HCT116 (cell line): ENCODE measurements around the gene TIMM44. TPM values are rescaled to one million over a fixed set of nuclear protein-coding genes. Genes with fewer than 3 reads are reported as not detected.
"Not testable (repeated sequence)": the region's sequence is repeated elsewhere in the genome, so short reads cannot be mapped to it uniquely, and the experiment has no call there.

Experiments
- ATAC-seq: fragments of 200-7000 bp; cut with Tn5 transposase; 2 replicates; pipeline ENCODE4 v1.9.1; 2020; ENCODE audit warnings: mild to moderate bottlenecking, moderate library complexity
- BruUV-seq: library from RNA; stranded (reverse); fragments of 400-500 nt; replicated peaks from 2 replicates; lab custom pipeline; 2021; lab: Mats Ljungman, UMichigan
- CTCF ChIA-PET: fragments of 300-600 bp; sonication (Branson Sonifier 250); formaldehyde crosslinking; loops from one replicate; lab custom pipeline; 2021; ENCODE audit warnings: antibody characterized with exemption; lab: Charles Lee
- POLR2A ChIA-PET: fragments of 300-600, 350-600 bp; sonication (Branson Sonifier 250); formaldehyde crosslinking; loops from one replicate; lab custom pipeline; 2021; ENCODE audit warnings: antibody characterized with exemption; lab: Charles Lee
- RAD21 ChIA-PET, 2 experiments: fragments of 300-600 bp; sonication (Branson Sonifier 250); formaldehyde crosslinking; loops; one replicate each; lab custom pipeline; 2023; ENCODE audit warnings: low total read pairs in 2 of 2; ENCODE audit not compliant: uncharacterized antibody in 2 of 2, unreplicated experiment in 2 of 2, low non-redundant PET in 1 of 2; lab: Charles Lee
- DNase-seq: peaks from one replicate; pipeline ENCODE4 v3.0.0-alpha.2; 2010; ENCODE audit warnings: low read depth, low spot score
- H2AFZ ChIP-seq: fragments of 200-600 bp; shearing (Covaris generic), sonication (generic); 2 replicates; pipeline ENCODE4 v1.6.1; 2017; ENCODE audit warnings: low read depth, mixed run types, mixed read lengths, antibody characterized with exemption, low read length; ENCODE audit not compliant: poor library complexity, severe bottlenecking
- H3K27ac ChIP-seq: 2 replicates; pipeline ENCODE4 v1.5.1; 2012; ENCODE audit warnings: low read depth, low read length
- H3K27me3 ChIP-seq: fragments of 200-600 bp; sonication (generic); 2 replicates; pipeline ENCODE4 v1.6.1; 2016; ENCODE audit warnings: mixed run types, low read length, mixed read lengths; ENCODE audit not compliant: insufficient read depth
- H3K36me3 ChIP-seq, 2 experiments: fragments of 200-500 bp in 1 of 2; fragments of 200-600 bp in 1 of 2; sonication (Bioruptor generic) in 1 of 2; sonication (generic) in 1 of 2; 2 replicates each; pipeline versions ENCODE4 v1.5.1 to v1.6.1; 2014 to 2016; ENCODE audit warnings: low read length in 2 of 2, inconsistent platforms in 1 of 2, mixed read lengths in 1 of 2, mixed run types in 1 of 2; ENCODE audit not compliant: insufficient read depth in 2 of 2, control insufficient read depth in 1 of 2
- H3K4me1 ChIP-seq, 2 experiments: fragments of 200-600 bp in 1 of 2; sonication (generic) in 1 of 2; 2 replicates each; pipeline versions ENCODE4 v1.5.1 to v1.6.1; 2012 to 2017; ENCODE audit warnings: low read length in 2 of 2, inconsistent platforms in 1 of 2, mild to moderate bottlenecking in 1 of 2, mixed read lengths in 1 of 2, mixed run types in 1 of 2, moderate library complexity in 1 of 2; ENCODE audit not compliant: insufficient read depth in 2 of 2, control insufficient read depth in 1 of 2
- H3K4me2 ChIP-seq: fragments of 200-600 bp; sonication (generic); 2 replicates; pipeline ENCODE4 v1.6.1; 2017; ENCODE audit warnings: mixed run types, low read length, mixed read lengths
- H3K4me3 ChIP-seq, 2 experiments: fragments of 200-600 bp in 1 of 2; sonication (generic) in 1 of 2; replicated peaks in 1 of 2; 2 replicates each; pipeline ENCODE4 v1.5.1; 2011 to 2016; ENCODE audit warnings: low read length in 2 of 2, control low read depth in 1 of 2, low read depth in 1 of 2, mild to moderate bottlenecking in 1 of 2, mixed read lengths in 1 of 2, mixed run types in 1 of 2
- H3K79me2 ChIP-seq: fragments of 200-600 bp; sonication (generic); 2 replicates; pipeline ENCODE4 v1.6.1; 2017; ENCODE audit warnings: mild to moderate bottlenecking, mixed run types, low read length, moderate library complexity, mixed read lengths; ENCODE audit not compliant: insufficient read depth
- H3K9ac ChIP-seq: fragments of 200-600 bp; sonication (generic); 2 replicates; pipeline ENCODE4 v1.6.1; 2016; ENCODE audit warnings: low read length, mixed read lengths
- H3K9me2 ChIP-seq: fragments of 200-600 bp; sonication (generic), shearing (Covaris generic); 2 replicates; pipeline ENCODE4 v1.6.1; 2017; ENCODE audit warnings: mixed run types, mild to moderate bottlenecking, moderate library complexity; ENCODE audit not compliant: insufficient read depth
- H3K9me3 ChIP-seq, 2 experiments: fragments of 200-500 bp in 1 of 2; fragments of 200-600 bp in 1 of 2; sonication (Bioruptor generic) in 1 of 2; sonication (generic) in 1 of 2; 2 replicates each; pipeline ENCODE4 v1.6.1; 2014 to 2017; ENCODE audit warnings: low read length in 2 of 2, mixed read lengths in 2 of 2, inconsistent platforms in 1 of 2, low read depth in 1 of 2, mild to moderate bottlenecking in 1 of 2, mixed run types in 1 of 2, moderate library complexity in 1 of 2; ENCODE audit not compliant: control insufficient read depth in 1 of 2, insufficient read depth in 1 of 2
- H4K20me1 ChIP-seq: fragments of 200-600 bp; sonication (generic), shearing (Covaris generic); 2 replicates; pipeline ENCODE4 v1.6.1; 2017; ENCODE audit warnings: mixed run types, mild to moderate bottlenecking, moderate library complexity; ENCODE audit not compliant: insufficient read depth
- CBX3 ChIP-seq: IDR thresholded peaks from 2 replicates; pipeline ENCODE4 v1.6.1; 2012; ENCODE audit warnings: low read depth
- CEBPB ChIP-seq: IDR thresholded peaks from 2 replicates; pipeline ENCODE4 v1.6.1; 2012; ENCODE audit warnings: low read depth
- ELF1 ChIP-seq: IDR thresholded peaks from 2 replicates; pipeline ENCODE4 v1.6.1; 2012; ENCODE audit warnings: low read depth, borderline replicate concordance
- JUND ChIP-seq: IDR thresholded peaks from 2 replicates; pipeline ENCODE4 v1.6.1; 2012
- POLR2A ChIP-seq: IDR thresholded peaks from 2 replicates; pipeline ENCODE4 v1.7.0; 2011; ENCODE audit warnings: borderline replicate concordance; ENCODE audit not compliant: insufficient read depth, insufficient read length; ENCODE audit errors: extremely low read depth
- POLR2AphosphoS5 ChIP-seq: IDR thresholded peaks from 2 replicates; pipeline ENCODE4 v1.6.1; 2011; ENCODE audit warnings: mild to moderate bottlenecking, low read depth, low read length, moderate library complexity
- RAD21 ChIP-seq: IDR thresholded peaks from 2 replicates; pipeline ENCODE4 v1.6.1; 2012; ENCODE audit warnings: low read depth, mild to moderate bottlenecking
- SP1 ChIP-seq: IDR thresholded peaks from 2 replicates; pipeline ENCODE4 v1.6.1; 2012; ENCODE audit warnings: low read depth
- SRF ChIP-seq: IDR thresholded peaks from 2 replicates; pipeline ENCODE4 v1.6.1; 2012; ENCODE audit warnings: low read depth
- TCF7L2 ChIP-seq: IDR thresholded peaks from 2 replicates; pipeline ENCODE4 v1.7.0; 2011; ENCODE audit warnings: borderline replicate concordance, inconsistent platforms; ENCODE audit not compliant: insufficient read depth, insufficient read length; ENCODE audit errors: extremely low read depth
- ZBTB33 ChIP-seq: IDR thresholded peaks from 2 replicates; pipeline ENCODE4 v1.6.1; 2011; ENCODE audit warnings: mild to moderate bottlenecking, low read length, moderate library complexity; ENCODE audit not compliant: insufficient replicate concordance; ENCODE audit errors: extremely low read depth
- ZFX ChIP-seq: fragments of 450-650 bp; IDR thresholded peaks from 2 replicates; pipeline ENCODE4 v1.6.1; 2017
- ZNF274 ChIP-seq: fragments of 200-500 bp; sonication (Bioruptor generic); IDR thresholded peaks from 2 replicates; pipeline ENCODE4 v1.6.1; 2014; ENCODE audit warnings: mild to moderate bottlenecking, low read depth, low read length, inconsistent platforms
- intact Hi-C: fragments of 100-400 bp; cut with micrococcal nuclease; formaldehyde crosslinking; loops from 2 replicates; pipeline ENCODE4 v1.10.0; 2022
- total RNA-seq: library from RNA; stranded (reverse); gene quantifications from one replicate; pipeline ENCODE4 v1.2.1, GENCODE V29; 2021; ENCODE audit not compliant: unreplicated experiment
- TF ChIP-seq, protein P1 (sequence below): IDR thresholded peaks from 2 replicates; pipeline ENCODE4 v1.6.1; 2012
- TF ChIP-seq, protein P2 (sequence below): IDR thresholded peaks from 2 replicates; pipeline ENCODE4 v1.6.1; 2012

Gene TIMM44
- total RNA-seq, 1 experiment from 2014 or later: 136 TPM

DNA sequence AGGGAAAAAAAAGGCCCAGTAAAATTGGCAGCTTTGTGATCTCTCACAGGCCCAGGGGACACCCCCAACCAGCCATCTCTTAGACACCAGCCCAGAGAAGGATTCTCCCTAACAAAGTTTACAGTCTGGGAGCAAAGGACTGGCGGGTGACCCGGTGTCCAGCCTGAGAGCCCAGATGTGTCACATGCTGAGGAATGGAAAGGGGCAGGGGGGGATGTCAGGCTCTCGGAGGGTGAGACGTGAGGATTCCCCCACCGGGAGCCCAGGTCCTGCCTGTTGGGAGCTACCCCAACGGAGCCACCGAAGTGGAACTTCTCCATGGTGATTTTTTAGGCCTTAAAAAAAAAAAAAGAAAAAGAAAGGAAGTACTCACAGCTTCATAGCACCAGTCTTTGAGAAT is 12.7 kb downstream of the TIMM44 start (continued):
- TF ChIP-seq ZFX: no peak
- TF ChIP-seq RAD21: no peak

DNA sequence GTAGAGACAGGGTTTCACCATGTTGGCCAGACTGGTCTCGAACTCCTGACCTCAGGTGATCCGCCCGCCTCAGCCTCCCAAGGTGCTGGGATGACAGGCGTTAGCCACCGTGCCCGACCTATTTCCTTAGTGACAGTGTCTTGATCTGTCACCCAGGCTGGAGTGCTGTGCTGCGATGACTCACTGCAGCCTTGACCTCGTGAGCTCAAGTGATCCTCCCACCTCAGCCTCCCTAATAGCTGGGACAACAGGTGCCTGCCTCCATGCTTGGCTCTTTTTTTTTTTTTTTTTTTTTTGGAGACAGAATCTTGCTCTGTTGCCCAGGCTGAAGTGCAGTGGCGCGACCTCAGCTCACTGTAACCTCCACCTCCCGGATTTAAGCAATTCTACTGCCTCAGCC is 13.4 kb downstream of the TIMM44 start:
- H4K20me1 ChIP-seq, H3K4me3 ChIP-seq, intact Hi-C loops, H3K79me2 ChIP-seq, ATAC-seq, RAD21 ChIA-PET, H3K9me3 ChIP-seq, H3K9me2 ChIP-seq, H3K27me3 ChIP-seq, H2AFZ ChIP-seq, DNase-seq, H3K9ac ChIP-seq, BruUV-seq: not testable (repeated sequence)
- Histone ChIP-seq H3K27ac (peak overlapping the region; percentile 40; the same call in 1 of the 2 replicates), H3K4me1 (peaks cover 22 to 47% of the 10 kb centered on the region in 2 experiments), H3K36me3 (peaks cover 19 to 27% of the 10 kb centered on the region in 2 experiments), H3K4me2 (peak overlapping the region; percentile 55)
- POLR2A ChIA-PET: interaction anchor here (0.7 to 3.4 kb wide), 3 partner anchors 9 to 75 kb away, joined by 3 to 17 read pairs (median 17); partner anchors contain the start of genes ELAVL1, SNAPC2 and TIMM44
- CTCF ChIA-PET: interaction anchor here (0.8 to 2.4 kb wide), 6 partner anchors 10 to 229 kb away, joined by 3 to 14 read pairs (median 4); partner anchors contain the start of genes SNAPC2 and TIMM44

DNA sequence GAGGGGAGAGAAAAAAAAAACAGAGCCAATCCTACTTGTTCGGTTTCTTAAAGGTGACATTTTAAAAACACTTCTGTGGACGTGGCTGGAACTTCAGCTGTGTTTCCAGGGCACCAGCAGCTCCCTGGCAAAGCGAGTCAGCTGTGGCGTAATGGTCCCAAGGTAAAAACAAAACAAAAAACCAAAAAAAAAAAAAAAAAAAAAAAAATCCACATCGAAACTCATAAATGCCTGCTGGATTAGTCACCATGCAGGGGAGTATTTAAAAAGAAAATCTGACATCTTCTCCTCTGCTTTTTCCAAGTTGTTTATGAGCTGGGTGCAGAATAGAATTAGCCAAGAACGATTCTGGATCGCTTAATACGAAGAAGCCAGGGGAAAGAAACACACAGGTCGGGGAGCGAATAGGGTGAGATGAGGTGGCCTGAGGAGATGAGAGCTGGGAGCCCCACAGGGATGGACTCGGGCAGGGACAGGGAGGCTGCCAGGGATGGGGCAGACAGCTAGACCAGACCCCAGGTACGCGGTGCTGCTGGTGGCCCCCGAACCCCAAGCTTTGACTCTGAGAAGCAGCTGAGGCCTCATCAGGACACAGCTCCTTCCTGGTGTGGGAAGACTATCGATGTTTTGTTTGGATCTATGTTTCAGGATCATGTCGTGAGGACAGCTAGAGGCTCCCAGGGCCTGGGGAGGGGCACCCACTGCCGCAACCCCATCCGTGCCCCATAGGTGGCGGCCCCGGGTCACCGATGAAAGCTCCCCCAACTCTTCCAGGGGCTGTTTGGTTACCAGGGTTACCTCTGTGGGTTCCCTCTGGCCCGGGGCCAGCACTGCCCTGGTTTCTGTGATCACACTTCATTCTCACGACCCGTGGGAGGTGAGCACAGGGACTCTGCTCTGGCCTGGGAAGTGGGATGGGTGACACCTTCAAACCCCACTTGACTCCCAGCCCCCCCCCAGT is 14.4 kb downstream of the TIMM44 start:
- H3K79me2 ChIP-seq: no peaks in the 10 kb centered on the region
- no peaks in the 10 kb centered on the region for H3K27me3 ChIP-seq
- H3K4me3 ChIP-seq: no peak overlapping the region
- ChIA-PET RAD21 (interaction anchor here in 1 of 2 experiments (0.6 kb wide), 1 partner anchor 9 kb away, joined by 6 read pairs; the partner anchor contains the start of gene SNAPC2), CTCF (interaction anchor here (0.8 to 2.4 kb wide), 8 partner anchors 9 to 230 kb away, joined by 3 to 17 read pairs (median 4); partner anchors contain the start of genes MAP2K7, SNAPC2 and TIMM44), POLR2A (interaction anchor here (0.6 to 3.4 kb wide), 5 partner anchors 8 to 518 kb away, joined by 3 to 17 read pairs (median 4); partner anchors contain the start of genes SNAPC2 and TIMM44)
- H3K4me1 ChIP-seq: peaks cover 22 to 52% of the 10 kb centered on the region in 2 experiments
- TSS peak; percentile 23 for BruUV-seq
- intact Hi-C loops: no loop called here
- H3K36me3 ChIP-seq: peaks cover 16 to 22% of the 10 kb centered on the region in 2 experiments
- H3K9me3 ChIP-seq: no peaks in the 10 kb centered on the region
- H3K4me2 ChIP-seq: peak overlapping the region; percentile 55
- no peak for DNase-seq
- no peaks in the 10 kb centered on the region for H4K20me1 ChIP-seq
- H3K27ac ChIP-seq: peak overlapping the region; percentile 57
- no peak overlapping the region for H2AFZ ChIP-seq
- ATAC-seq: peak; percentile 27
- peak overlapping the region; percentile 26 for H3K9ac ChIP-seq
- no peaks in the 10 kb centered on the region for H3K9me2 ChIP-seq
- no peak for TF ChIP-seq CBX3
- TF ChIP-seq JUND: no peak
- 0 out of 2 replicates have a peak, but pooled peaks have one; percentile 32 for TF ChIP-seq POLR2AphosphoS5
- no peak for TF ChIP-seq SRF
- TF ChIP-seq, protein P1, sequence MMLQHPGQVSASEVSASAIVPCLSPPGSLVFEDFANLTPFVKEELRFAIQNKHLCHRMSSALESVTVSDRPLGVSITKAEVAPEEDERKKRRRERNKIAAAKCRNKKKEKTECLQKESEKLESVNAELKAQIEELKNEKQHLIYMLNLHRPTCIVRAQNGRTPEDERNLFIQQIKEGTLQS: no peak
- TF ChIP-seq ELF1: no peak
- TF ChIP-seq, protein P2, sequence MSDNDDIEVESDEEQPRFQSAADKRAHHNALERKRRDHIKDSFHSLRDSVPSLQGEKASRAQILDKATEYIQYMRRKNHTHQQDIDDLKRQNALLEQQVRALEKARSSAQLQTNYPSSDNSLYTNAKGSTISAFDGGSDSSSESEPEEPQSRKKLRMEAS: no peak
- no peak for TF ChIP-seq ZBTB33
- no peak for TF ChIP-seq POLR2A
- no peak for TF ChIP-seq CEBPB
- TF ChIP-seq ZNF274: no peak
- no peak for TF ChIP-seq SP1
- no peak for TF ChIP-seq TCF7L2
